ENCODE results near the gene CACNG8. TPM values are rescaled to one million over a fixed set of nuclear protein-coding genes. Genes with fewer than 3 reads are reported as not detected.

CACNG8 gene
- total RNA-seq, 4 donors from 2014 or later, result 0.04 to 0.16 TPM; not detected in 2

DNA sequence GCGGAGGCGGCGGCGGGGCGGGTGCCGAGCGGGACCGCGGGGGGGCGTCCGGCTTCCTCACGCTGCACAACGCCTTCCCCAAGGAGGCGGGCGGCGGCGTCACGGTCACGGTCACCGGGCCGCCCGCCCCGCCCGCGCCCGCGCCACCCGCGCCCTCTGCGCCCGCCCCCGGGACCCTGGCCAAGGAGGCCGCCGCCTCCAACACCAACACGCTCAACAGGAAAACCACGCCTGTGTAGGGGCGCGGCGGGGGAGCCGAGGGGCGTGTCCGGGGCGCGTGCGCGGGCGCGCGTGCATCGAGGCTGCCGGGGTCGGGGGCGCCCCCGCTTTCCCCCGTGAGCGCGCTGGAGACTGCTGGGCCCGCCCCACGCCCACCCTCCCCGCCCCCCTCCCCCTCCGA, 19.9 kb downstream of the CACNG8 start:
- no peaks in the 10 kb centered on the region for H3K9me3 ChIP-seq
- no peaks in the 10 kb centered on the region for H3K36me3 ChIP-seq
- H3K4me3 ChIP-seq, result peak overlapping the region in 1 of 2 donors; percentile 42
- WGBS, 2 donors (ENCODE audit: low coverage in 1 of 2), result no CpG with 5 or more reads among the region's 61 CpGs
- peaks cover 82% of the 10 kb centered on the region for H3K27me3 ChIP-seq
- no peak for TF ChIP-seq POLR2AphosphoS5 (IDR thresholded peaks at IDR 0.05)
- TF ChIP-seq, protein P1, sequence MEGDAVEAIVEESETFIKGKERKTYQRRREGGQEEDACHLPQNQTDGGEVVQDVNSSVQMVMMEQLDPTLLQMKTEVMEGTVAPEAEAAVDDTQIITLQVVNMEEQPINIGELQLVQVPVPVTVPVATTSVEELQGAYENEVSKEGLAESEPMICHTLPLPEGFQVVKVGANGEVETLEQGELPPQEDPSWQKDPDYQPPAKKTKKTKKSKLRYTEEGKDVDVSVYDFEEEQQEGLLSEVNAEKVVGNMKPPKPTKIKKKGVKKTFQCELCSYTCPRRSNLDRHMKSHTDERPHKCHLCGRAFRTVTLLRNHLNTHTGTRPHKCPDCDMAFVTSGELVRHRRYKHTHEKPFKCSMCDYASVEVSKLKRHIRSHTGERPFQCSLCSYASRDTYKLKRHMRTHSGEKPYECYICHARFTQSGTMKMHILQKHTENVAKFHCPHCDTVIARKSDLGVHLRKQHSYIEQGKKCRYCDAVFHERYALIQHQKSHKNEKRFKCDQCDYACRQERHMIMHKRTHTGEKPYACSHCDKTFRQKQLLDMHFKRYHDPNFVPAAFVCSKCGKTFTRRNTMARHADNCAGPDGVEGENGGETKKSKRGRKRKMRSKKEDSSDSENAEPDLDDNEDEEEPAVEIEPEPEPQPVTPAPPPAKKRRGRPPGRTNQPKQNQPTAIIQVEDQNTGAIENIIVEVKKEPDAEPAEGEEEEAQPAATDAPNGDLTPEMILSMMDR (IDR thresholded peaks at IDR 0.05), result no peak
- no peak for TF ChIP-seq POLR2A (IDR thresholded peaks at IDR 0.05)
- TF ChIP-seq EP300 (IDR thresholded peaks at IDR 0.05), result no peak
- peak; percentile 52 for ATAC-seq
- peaks cover 0 to 47% (median 13%) of the 10 kb centered on the region in 3 donors for H3K4me1 ChIP-seq
- no peak overlapping the region for H3K27ac ChIP-seq

DNA sequence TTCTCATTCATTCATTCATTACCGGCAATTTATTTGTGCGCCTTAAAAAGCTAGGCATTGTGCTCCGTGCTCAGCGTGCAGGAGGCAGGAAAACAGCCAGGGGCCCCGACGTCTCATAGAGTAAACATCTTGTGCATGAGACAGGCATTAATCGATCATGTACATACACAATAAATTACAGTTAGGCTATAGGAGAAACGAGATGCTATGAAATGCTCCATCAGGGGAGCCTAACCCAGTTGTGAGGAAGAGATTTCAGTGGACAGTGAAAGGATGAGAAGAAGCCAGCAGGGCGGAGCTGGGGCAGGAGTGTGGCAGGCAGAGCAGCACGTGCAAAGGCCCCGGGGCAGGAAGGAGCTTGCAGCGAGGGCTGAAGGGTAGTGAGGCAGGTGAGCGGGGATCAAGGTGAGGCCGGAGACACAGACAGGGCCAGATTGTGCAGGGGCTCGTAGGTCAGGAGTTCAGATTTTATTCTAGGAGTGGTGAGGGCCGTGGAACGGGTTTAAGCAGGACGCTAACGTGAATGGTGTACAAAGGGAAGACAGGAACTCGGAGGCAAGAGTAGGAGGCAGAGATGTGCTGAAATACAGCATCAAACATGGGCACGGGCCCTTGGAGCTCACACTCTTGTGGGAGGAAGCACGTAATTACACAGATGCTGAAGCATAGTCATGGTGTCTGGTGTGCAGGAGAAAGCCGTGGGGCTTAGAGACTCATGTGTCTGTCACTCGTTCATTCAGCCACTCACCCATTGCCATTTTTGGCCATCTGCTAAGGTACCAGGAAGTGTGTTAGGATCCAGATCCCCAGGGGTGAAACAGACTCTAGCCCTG, 20.9 kb downstream of the CACNG8 start:
- peaks cover 0 to 36% (median 5%) of the 10 kb centered on the region in 3 donors for H3K4me1 ChIP-seq
- no peak overlapping the region for H3K27ac ChIP-seq
- H3K4me3 ChIP-seq, result no peak overlapping the region
- peaks cover 82% of the 10 kb centered on the region for H3K27me3 ChIP-seq
- WGBS, 2 donors (ENCODE audit: low coverage in 1 of 2), result 75 to 78% methylated on average over 20 to 23 of the region's 24 CpGs
- ATAC-seq, result no peak
- H3K9me3 ChIP-seq, result no peaks in the 10 kb centered on the region
- TF ChIP-seq EP300 (IDR thresholded peaks at IDR 0.05) (no peak), POLR2AphosphoS5 (IDR thresholded peaks at IDR 0.05) (no peak), POLR2A (IDR thresholded peaks at IDR 0.05) (no peak)
- TF ChIP-seq, protein P1 (IDR thresholded peaks at IDR 0.05), result no peak
- no peaks in the 10 kb centered on the region for H3K36me3 ChIP-seq

DNA sequence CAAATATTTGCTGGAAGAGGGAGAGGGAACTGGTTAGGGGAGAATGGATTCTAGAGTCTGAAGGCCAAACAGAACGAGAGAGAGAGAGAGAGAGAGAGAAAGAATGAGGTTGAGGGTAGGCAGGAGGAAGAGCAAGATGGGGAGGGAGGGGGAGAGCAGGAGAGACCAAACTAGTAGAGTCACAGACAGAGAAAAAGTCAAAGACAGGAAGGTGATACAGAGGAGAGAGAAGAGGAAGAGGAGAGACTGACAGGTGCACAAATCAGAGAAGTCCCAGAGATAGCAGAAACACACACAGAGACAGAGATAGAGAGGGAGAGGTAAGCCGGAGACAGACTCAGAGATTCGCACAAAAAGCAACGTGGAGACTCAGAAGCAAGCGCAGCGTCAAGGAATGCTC, 23.1 kb downstream of the CACNG8 start:
- Histone ChIP-seq H3K27me3 (peaks cover 73% of the 10 kb centered on the region), H3K9me3 (no peaks in the 10 kb centered on the region), H3K4me1 (peaks cover 0 to 22% (median 3%) of the 10 kb centered on the region in 3 donors), H3K27ac (no peak overlapping the region), H3K4me3 (no peak overlapping the region), H3K36me3 (no peaks in the 10 kb centered on the region)
- ATAC-seq, result no peak
- WGBS, 2 donors (ENCODE audit: low coverage in 1 of 2), result 72 to 85% methylated on average over 6 of the region's 6 CpGs
- TF ChIP-seq EP300 (IDR thresholded peaks at IDR 0.05), result no peak
- no peak for TF ChIP-seq POLR2A (IDR thresholded peaks at IDR 0.05)
- no peak for TF ChIP-seq POLR2AphosphoS5 (IDR thresholded peaks at IDR 0.05)
- TF ChIP-seq, protein P1 (IDR thresholded peaks at IDR 0.05), result no peak

DNA sequence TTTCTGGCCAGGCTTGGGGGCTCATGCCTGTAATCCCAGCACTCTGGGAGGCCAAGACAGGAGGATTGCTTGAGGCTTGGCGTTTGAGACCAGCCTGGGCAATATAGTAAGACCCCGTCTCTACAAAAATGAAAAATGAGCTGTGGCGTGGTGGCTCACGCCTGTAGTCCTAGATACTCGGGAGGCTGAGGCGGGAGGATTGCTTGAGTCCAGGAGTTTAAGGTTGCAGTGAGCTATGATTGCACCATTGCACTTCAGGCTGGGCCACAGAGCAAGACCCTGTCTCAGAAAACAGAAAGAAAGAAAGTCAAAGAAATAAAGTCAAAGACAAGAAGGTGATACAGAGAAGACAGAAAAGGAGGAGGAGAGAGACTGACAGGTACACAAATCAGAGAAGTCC, 26.2 kb downstream of the CACNG8 start:
- WGBS, 2 donors (ENCODE audit: low coverage in 1 of 2), result 85% methylated on average over 6 of the region's 6 CpGs; no CpG with 5 or more reads in 1 of the 2 donors
- peaks cover 74% of the 10 kb centered on the region for H3K27me3 ChIP-seq
- H3K27ac ChIP-seq, result no peak overlapping the region
- no peaks in the 10 kb centered on the region for H3K36me3 ChIP-seq
- peaks cover 0 to 19% (median 4%) of the 10 kb centered on the region in 3 donors for H3K4me1 ChIP-seq
- no peak overlapping the region for H3K4me3 ChIP-seq
- ATAC-seq, result no peak
- no peaks in the 10 kb centered on the region for H3K9me3 ChIP-seq
- TF ChIP-seq EP300 (IDR thresholded peaks at IDR 0.05) (no peak), POLR2A (IDR thresholded peaks at IDR 0.05) (no peak), POLR2AphosphoS5 (IDR thresholded peaks at IDR 0.05) (no peak)
- TF ChIP-seq, protein P1 (IDR thresholded peaks at IDR 0.05), result no peak

All from gastroesophageal sphincter (tissue), 4 donors.